Stimulated activated CD8-positive, alpha-beta memory T cell treated with anti-CD3 and anti-CD28 coated beads, Interleukin-7, amount 100 ng/mL, for 48 hours (primary cell): ENCODE measurements around the gene NKAIN2.
"Not testable (repeated sequence)": the region's sequence is repeated elsewhere in the genome, so short reads cannot be mapped to it uniquely, and the experiment has no call there.

Source experiments
- DNase-seq, 2 donors: peaks; one replicate each; pipeline ENCODE4 v3.0.0-alpha.2; 2020; ENCODE audit warnings: low read depth in 1 of 2; ENCODE audit errors: extremely low read depth in 1 of 2

NKAIN2 gene

GRCh38 chr6:123888771-123889513, 85.3 kb downstream of the NKAIN2 start:
- no peak for DNase-seq

GRCh38 chr6:123895346-123895745, 91.7 kb downstream of the NKAIN2 start:
- no peak for DNase-seq

- DNase-seq, result no peak
These were observed 92.1 kb downstream of the NKAIN2 start for GRCh38 chr6:123895806-123896205.

GRCh38 chr6:123896869-123897268, 93.2 kb downstream of the NKAIN2 start:
- DNase-seq, result no peak

- DNase-seq, result no peak
These were observed 94.3 kb downstream of the NKAIN2 start for GRCh38 chr6:123897965-123898364.

- DNase-seq, result no peak
These were observed 95.0 kb downstream of the NKAIN2 start for GRCh38 chr6:123898665-123899064.

- DNase-seq, result no peak
These were observed 96.1 kb downstream of the NKAIN2 start for GRCh38 chr6:123899745-123900144.

GRCh38 chr6:123901436-123901835, 97.8 kb downstream of the NKAIN2 start:
- DNase-seq, result no peak

- DNase-seq, result no peak
These were observed 99.2 kb downstream of the NKAIN2 start for GRCh38 chr6:123902738-123903313.

GRCh38 chr6:123904228-123904627, 100.6 kb downstream of the NKAIN2 start:
- no peak for DNase-seq

GRCh38 chr6:123908797-123909196, 105.1 kb downstream of the NKAIN2 start:
- DNase-seq, result no peak

- DNase-seq, result no peak
These were observed 106.3 kb downstream of the NKAIN2 start for GRCh38 chr6:123909989-123910388.

- DNase-seq, result no peak
These were observed 110.2 kb downstream of the NKAIN2 start for GRCh38 chr6:123913863-123914262.

GRCh38 chr6:123923379-123923778, 119.7 kb downstream of the NKAIN2 start:
- DNase-seq, result not testable (repeated sequence)

GRCh38 chr6:123925350-123925749, 121.7 kb downstream of the NKAIN2 start:
- DNase-seq, result no peak

GRCh38 chr6:123925842-123926399, 122.3 kb downstream of the NKAIN2 start:
- DNase-seq, result no peak

GRCh38 chr6:123928529-123928928, 124.9 kb downstream of the NKAIN2 start:
- DNase-seq, result no peak

GRCh38 chr6:123931928-123932327, 128.3 kb downstream of the NKAIN2 start:
- DNase-seq, result no peak

GRCh38 chr6:123940551-123940950, 136.9 kb downstream of the NKAIN2 start:
- DNase-seq, result no peak

GRCh38 chr6:123941855-123942254, 138.2 kb downstream of the NKAIN2 start:
- DNase-seq, result no peak

GRCh38 chr6:123945386-123945785, 141.7 kb downstream of the NKAIN2 start:
- no peak for DNase-seq

GRCh38 chr6:123953920-123954319, 150.3 kb downstream of the NKAIN2 start:
- no peak for DNase-seq
